Posterior vena cava (tissue), 2 donors: ENCODE measurements around the gene SMAD3. TPM values are rescaled to one million over a fixed set of nuclear protein-coding genes. Genes with fewer than 3 reads are reported as not detected.
"Not testable (repeated sequence)": the region's sequence is repeated elsewhere in the genome, so short reads cannot be mapped to it uniquely, and the experiment has no call there.

Experiments used
- DNase-seq: peaks from one replicate; pipeline ENCODE4 v3.0.0-alpha.2; 2020; ENCODE audit warnings: low spot score
- intact Hi-C, 2 donors: fragments of 100-400 bp; cut with DNase I; formaldehyde crosslinking; loops; one replicate each; pipeline versions ENCODE4 v1.14.1 to v1.14.2; 2022 to 2023
- total RNA-seq, 2 donors: library from RNA; stranded (reverse); fragmentation: NEBNext Ultra II Directional; extraction: Animal tissue kit (Norgen Biotek cat#: 25700); gene quantifications; one replicate each; pipeline ENCODE4 v1.2.1, GENCODE V29; 2021
- donor health status: DM: yes; HTN: yes; CAD: no.
- donor health status: DM: yes; HTN: yes; CAD: no.

SMAD3 gene
- total RNA-seq, 2 donors from 2014 or later, result 56.3 to 62.7 TPM

GRCh38 chr15:67145710-67146109 lies 80.3 kb downstream of the SMAD3 start:
- intact Hi-C loops, result no loop called here
- DNase-seq, result no peak

GRCh38 chr15:67146234-67146633 lies 80.8 kb downstream of the SMAD3 start:
- peak; percentile 83 for DNase-seq
- intact Hi-C loops, result no loop called here

GRCh38 chr15:67146875-67147381 lies 81.5 kb downstream of the SMAD3 start:
- intact Hi-C loops, result no loop called here
- peak; percentile 79 for DNase-seq

- DNase-seq, result no peak
- intact Hi-C loops, result no loop called here
Observed at GRCh38 chr15:67147396-67147949, 82.1 kb downstream of the SMAD3 start.

- intact Hi-C loops, result no loop called here
- no peak for DNase-seq
Observed at GRCh38 chr15:67148196-67148701, 82.8 kb downstream of the SMAD3 start.

GRCh38 chr15:67149068-67149772 lies 83.8 kb downstream of the SMAD3 start:
- DNase-seq, result no peak
- intact Hi-C loops, result no loop called here

- intact Hi-C loops, result no loop called here
- no peak for DNase-seq
Observed at GRCh38 chr15:67149773-67150022, 84.3 kb downstream of the SMAD3 start.

GRCh38 chr15:67150023-67150860 lies 84.8 kb downstream of the SMAD3 start:
- peak; percentile 92 for DNase-seq
- intact Hi-C loops, result no loop called here

GRCh38 chr15:67152429-67152828 lies 87.0 kb downstream of the SMAD3 start:
- no peak for DNase-seq
- intact Hi-C loops, result no loop called here

GRCh38 chr15:67153044-67153443 lies 87.6 kb downstream of the SMAD3 start:
- intact Hi-C loops, DNase-seq: not testable (repeated sequence)

- DNase-seq, result no peak
- intact Hi-C loops, result no loop called here
Observed at GRCh38 chr15:67154249-67154648, 88.8 kb downstream of the SMAD3 start.

- DNase-seq, result no peak
- intact Hi-C loops, result no loop called here
Observed at GRCh38 chr15:67156426-67156825, 91.0 kb downstream of the SMAD3 start.

- intact Hi-C loops, result no loop called here
- DNase-seq, result no peak
Observed at GRCh38 chr15:67156834-67157233, 91.4 kb downstream of the SMAD3 start.

GRCh38 chr15:67157521-67158252 lies 92.3 kb downstream of the SMAD3 start:
- intact Hi-C loops, result no loop called here
- DNase-seq, result no peak

GRCh38 chr15:67158367-67158766 lies 93.0 kb downstream of the SMAD3 start:
- DNase-seq, result peak; percentile 31
- intact Hi-C loops, result no loop called here

GRCh38 chr15:67161412-67161811 lies 96.0 kb downstream of the SMAD3 start:
- DNase-seq, result peak; percentile 34
- intact Hi-C loops, result no loop called here

- intact Hi-C loops, result no loop called here
- peak; percentile 45 for DNase-seq
Observed at GRCh38 chr15:67161881-67162280, 96.5 kb downstream of the SMAD3 start.

- peak; percentile 28 for DNase-seq
- intact Hi-C loops, result no loop called here
Observed at GRCh38 chr15:67163180-67163579, 97.8 kb downstream of the SMAD3 start.

GRCh38 chr15:67164401-67164791 lies 99.0 kb downstream of the SMAD3 start:
- peak; percentile 45 for DNase-seq
- intact Hi-C loops, result no loop called here

GRCh38 chr15:67164811-67165253 lies 99.4 kb downstream of the SMAD3 start:
- DNase-seq, result peak; percentile 77
- intact Hi-C loops, result no loop called here
